Measurements from ENCODE around the gene KNTC1.
"Not testable (repeated sequence)": the region's sequence is repeated elsewhere in the genome, so short reads cannot be mapped to it uniquely, and the experiment has no call there.

Gene KNTC1

GRCh38 chr12:122646517-122647217, 119.6 kb downstream of the KNTC1 start:
- peak; percentile 62 for DNase-seq (ENCODE audit: low spot score)

- DNase-seq (ENCODE audit: low spot score): no peak
Measured at GRCh38 chr12:122651520-122652224, 124.6 kb downstream of the KNTC1 start.

- DNase-seq (ENCODE audit: low spot score): not testable (repeated sequence)
Measured at GRCh38 chr12:122653291-122653690, 126.2 kb downstream of the KNTC1 start.

- DNase-seq (ENCODE audit: low spot score): no peak
Measured at GRCh38 chr12:122656298-122656697, 129.2 kb downstream of the KNTC1 start.

GRCh38 chr12:122659579-122659978, 132.5 kb downstream of the KNTC1 start:
- no peak for DNase-seq (ENCODE audit: low spot score)

- DNase-seq (ENCODE audit: low spot score): no peak
Measured at GRCh38 chr12:122661246-122661645, 134.2 kb downstream of the KNTC1 start.

GRCh38 chr12:122661938-122662337, 134.9 kb downstream of the KNTC1 start:
- DNase-seq (ENCODE audit: low spot score): no peak

- no peak for DNase-seq (ENCODE audit: low spot score)
Measured at GRCh38 chr12:122665349-122665748, 138.3 kb downstream of the KNTC1 start.

GRCh38 chr12:122665759-122666158, 138.7 kb downstream of the KNTC1 start:
- no peak for DNase-seq (ENCODE audit: low spot score)

- DNase-seq (ENCODE audit: low spot score): no peak
Measured at GRCh38 chr12:122668268-122668667, 141.2 kb downstream of the KNTC1 start.

- peak; percentile 57 for DNase-seq (ENCODE audit: low spot score)
Measured at GRCh38 chr12:122669397-122670070, 142.5 kb downstream of the KNTC1 start.

GRCh38 chr12:122672515-122672914, 145.5 kb downstream of the KNTC1 start:
- DNase-seq (ENCODE audit: low spot score): no peak
